GM21381 (cell line): ENCODE results near the gene SUCLG2.

Experiments used
- ATAC-seq: cut with Tn5 transposase; IDR thresholded peaks from one replicate; pipeline ENCODE4 v1.9.1; 2021; ENCODE audit warnings: mild to moderate bottlenecking, moderate library complexity; ENCODE audit not compliant: unreplicated experiment

The SUCLG2 gene

DNA sequence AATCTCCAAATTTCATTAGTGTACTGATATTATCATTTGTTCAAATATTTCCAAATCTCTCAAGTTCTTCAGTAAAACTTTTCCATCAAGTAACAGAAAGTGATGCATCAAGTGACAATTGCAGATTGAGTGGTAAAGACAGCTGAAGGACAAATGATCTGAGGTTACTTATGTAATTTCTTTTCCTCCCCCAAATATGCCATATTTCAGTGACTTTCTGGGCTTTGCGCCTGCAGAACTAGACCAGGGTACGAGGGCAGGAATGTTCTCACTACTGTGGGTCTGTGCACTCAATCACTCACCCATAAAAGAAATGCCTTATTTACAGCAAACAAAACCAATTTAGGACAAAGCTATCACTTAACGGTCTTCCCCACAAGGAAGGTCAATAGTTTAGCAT lies 4.7 kb downstream of the SUCLG2 start:
- no peak for ATAC-seq

- ATAC-seq = no peak
These were observed 5.7 kb downstream of the SUCLG2 start for GRCh38 chr3:67648701-67649100.

- ATAC-seq = no peak
These were observed 6.2 kb downstream of the SUCLG2 start for GRCh38 chr3:67648229-67648628.

GRCh38 chr3:67647390-67647878 lies 7.0 kb downstream of the SUCLG2 start:
- no peak for ATAC-seq

- no peak for ATAC-seq
These were observed 7.7 kb downstream of the SUCLG2 start for GRCh38 chr3:67646586-67647234.

DNA sequence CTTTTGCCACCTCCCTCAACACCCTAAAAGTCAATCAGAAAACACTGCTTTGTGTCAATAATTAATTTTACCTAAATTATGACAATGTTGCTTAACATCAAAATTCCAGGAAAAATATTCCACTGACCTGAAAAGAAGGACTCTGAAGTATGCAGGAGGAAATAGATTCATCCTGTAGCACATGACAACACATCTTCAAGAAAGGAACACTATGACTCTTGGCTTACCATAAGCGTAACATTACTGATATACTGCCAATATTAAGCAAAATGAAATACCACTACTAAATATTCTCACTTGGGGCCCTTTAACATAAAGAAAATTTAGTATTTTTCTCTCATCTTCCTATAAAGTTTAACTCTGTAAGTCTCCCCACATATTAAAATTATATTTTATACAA lies 9.6 kb downstream of the SUCLG2 start:
- no peak for ATAC-seq

DNA sequence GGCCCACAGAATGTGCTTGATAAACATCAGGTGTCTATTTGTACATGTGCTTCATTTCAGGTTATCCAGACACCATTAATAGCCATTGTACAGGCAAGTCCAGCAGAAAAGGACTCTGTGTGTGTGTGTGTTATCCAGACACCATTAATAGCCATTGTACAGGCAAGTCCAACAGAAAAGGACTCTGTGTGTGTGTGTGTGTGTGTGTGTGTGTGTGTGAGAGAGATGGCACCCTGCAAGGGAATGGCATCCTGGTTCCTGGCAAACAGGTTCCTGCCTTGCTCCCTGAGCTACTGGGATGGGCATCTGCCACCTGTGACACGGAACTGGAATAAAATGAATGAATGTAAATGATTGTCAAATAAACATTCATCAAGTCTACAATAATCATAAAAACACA lies 11.7 kb downstream of the SUCLG2 start:
- ATAC-seq = no peak

- no peak for ATAC-seq
These were observed 12.2 kb downstream of the SUCLG2 start for GRCh38 chr3:67642190-67642589.

DNA sequence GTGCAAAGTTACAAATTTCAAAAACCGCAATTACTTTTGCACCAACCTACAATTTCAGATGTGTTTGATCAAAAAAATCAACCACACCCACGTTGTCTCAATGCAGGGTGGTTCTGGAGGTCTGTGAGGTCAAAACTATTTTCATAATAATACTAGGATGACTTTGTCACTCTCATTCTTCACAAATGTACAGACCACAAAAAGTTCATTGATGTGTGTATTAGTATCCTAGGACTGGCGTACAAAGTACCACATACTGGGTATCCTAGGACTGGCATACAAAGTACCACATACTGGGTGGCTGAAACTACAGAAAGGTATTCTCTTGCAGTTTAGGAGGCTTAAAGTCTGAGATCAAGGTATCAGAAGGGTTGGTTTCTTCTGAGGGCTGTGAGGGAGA lies 13.0 kb downstream of the SUCLG2 start:
- no peak for ATAC-seq

- ATAC-seq = no peak
These were observed 14.3 kb downstream of the SUCLG2 start for GRCh38 chr3:67640023-67640660.

GRCh38 chr3:67637255-67637900 lies 17.0 kb downstream of the SUCLG2 start:
- ATAC-seq = no peak

DNA sequence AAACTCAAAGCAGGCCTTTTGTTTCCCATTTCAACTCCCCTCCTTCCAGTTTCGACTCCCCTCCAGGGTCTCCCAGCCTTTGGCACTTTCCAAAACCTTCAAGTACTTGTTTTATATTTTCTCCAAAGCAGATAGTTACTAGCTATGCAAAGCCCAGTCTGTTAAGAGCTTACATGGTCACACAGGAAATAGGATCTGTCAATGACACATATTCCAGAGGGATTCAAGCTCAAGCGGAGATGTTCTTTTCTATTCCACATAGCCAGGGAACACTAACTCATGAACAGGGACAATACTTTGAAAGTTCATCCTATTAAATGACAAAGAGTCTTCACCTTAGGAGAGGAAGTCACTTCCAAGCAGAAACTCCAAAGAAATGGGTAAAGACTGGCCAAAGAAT lies 18.6 kb downstream of the SUCLG2 start:
- ATAC-seq = no peak

DNA sequence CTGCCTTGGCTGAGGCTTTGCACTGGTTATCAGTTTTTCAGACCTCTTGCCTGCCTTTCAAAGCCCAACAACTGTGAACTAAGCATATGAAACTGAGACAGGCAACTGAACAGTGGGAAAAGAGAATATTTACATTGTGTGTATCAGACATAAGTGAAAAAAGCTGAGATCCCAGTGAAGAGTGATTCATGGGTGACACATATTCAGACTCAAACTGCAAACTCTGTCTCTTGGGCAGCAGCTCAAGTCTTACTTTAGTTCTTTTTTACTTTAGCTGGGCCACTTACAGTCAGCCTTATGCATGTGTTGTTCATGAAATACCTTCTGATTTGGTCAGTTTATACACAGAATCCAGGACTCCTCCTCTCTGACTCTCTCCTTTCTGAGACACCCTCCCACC lies 19.2 kb downstream of the SUCLG2 start:
- ATAC-seq = no peak

- ATAC-seq = no peak
These were observed 23.6 kb downstream of the SUCLG2 start for GRCh38 chr3:67630666-67631362.

DNA sequence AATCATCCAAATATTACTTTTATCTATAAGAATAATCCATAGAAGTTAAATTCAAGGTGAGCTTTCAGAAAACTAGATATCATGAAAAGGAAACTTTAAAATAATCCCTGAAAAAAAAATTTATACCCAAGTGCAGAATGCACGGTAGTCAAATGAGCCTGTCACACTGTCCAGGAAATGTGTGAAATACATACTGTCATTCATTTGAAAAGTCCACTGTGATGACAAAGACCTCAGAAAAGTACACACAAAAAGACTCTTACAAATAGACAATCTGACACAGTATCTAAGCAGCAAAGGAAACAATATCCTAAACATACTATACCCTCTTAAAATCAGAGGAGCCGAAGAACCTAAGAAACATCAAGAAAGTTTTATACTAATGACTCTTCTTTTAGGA lies 29.7 kb downstream of the SUCLG2 start:
- ATAC-seq = no peak

- ATAC-seq = no peak
These were observed 30.3 kb downstream of the SUCLG2 start for GRCh38 chr3:67624078-67624477.

GRCh38 chr3:67622652-67623051 lies 31.8 kb downstream of the SUCLG2 start:
- ATAC-seq = no peak

DNA sequence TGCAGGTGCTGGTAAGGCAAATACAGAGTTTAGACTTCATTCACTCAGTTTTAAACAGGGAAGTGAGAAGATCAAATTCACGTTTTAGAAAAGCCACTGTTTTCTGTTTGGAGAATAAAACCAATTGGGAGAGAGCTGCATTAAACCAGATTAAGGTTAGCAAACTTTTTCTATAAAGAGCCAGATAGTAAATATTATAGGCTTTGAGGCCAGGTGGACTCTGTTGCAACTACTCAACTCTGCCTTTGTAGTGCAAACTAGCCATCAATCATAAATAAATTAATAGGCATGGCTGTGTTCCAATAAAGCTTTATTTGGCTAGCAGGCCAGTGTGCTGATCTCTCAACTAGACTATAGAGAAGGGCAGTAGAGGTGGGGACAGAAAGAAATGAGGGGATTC lies 33.5 kb downstream of the SUCLG2 start:
- no peak for ATAC-seq

- ATAC-seq = no peak
These were observed 34.4 kb downstream of the SUCLG2 start for GRCh38 chr3:67619991-67620390.

- ATAC-seq = no peak
These were observed 36.9 kb downstream of the SUCLG2 start for GRCh38 chr3:67617518-67617917.

- no peak for ATAC-seq
These were observed 38.4 kb downstream of the SUCLG2 start for GRCh38 chr3:67616046-67616445.

GRCh38 chr3:67614195-67614594 lies 40.2 kb downstream of the SUCLG2 start:
- ATAC-seq = no peak
